HEK293 (cell line): ENCODE measurements around the gene DDX41.

Experiments used
- CTCF ChIA-PET: fragments of 350-600 bp; formaldehyde crosslinking; extraction: SDS; loops from one replicate; lab custom pipeline; 2021; ENCODE audit warnings: antibody characterized with exemption; lab: Yijun Ruan, JAX
- POLR2A ChIA-PET: fragments of 300-600 bp; formaldehyde crosslinking; extraction: SDS; loops from one replicate; lab custom pipeline; 2020; ENCODE audit warnings: antibody characterized with exemption, inconsistent platforms; lab: Yijun Ruan, JAX
- H3K27ac ChIP-seq: fragments of 200-500 bp; sonication (Bioruptor generic); 2 replicates; pipeline ENCODE4 v1.5.1; 2014; ENCODE audit warnings: low read depth, low read length, control low read depth, inconsistent platforms; ENCODE audit errors: extremely low read depth
- H3K36me3 ChIP-seq, 2 experiments: fragments of 200-500 bp in 1 of 2; sonication (Bioruptor generic) in 1 of 2; 1 replicate in 1 of 2; 2 replicates in 1 of 2; pipeline ENCODE4 v1.5.1; 2014 to 2017; ENCODE audit warnings: inconsistent platforms in 2 of 2, low read length in 2 of 2; ENCODE audit not compliant: control insufficient read depth in 2 of 2, insufficient read depth in 1 of 2
- H3K4me1 ChIP-seq: fragments of 200-500 bp; sonication (Bioruptor generic); 2 replicates; pipeline ENCODE4 v1.5.1; 2014; ENCODE audit warnings: mild to moderate bottlenecking, low read length, inconsistent platforms; ENCODE audit not compliant: control insufficient read depth, insufficient read depth
- H3K4me3 ChIP-seq: 2 replicates; pipeline ENCODE4 v1.5.1; 2011; ENCODE audit warnings: low read depth, mild to moderate bottlenecking, control low read depth, low read length, moderate library complexity
- H3K9me3 ChIP-seq: fragments of 200-500 bp; sonication (Bioruptor generic); 2 replicates; pipeline ENCODE4 v1.5.1; 2014; ENCODE audit warnings: low read depth, low read length, inconsistent platforms; ENCODE audit not compliant: control insufficient read depth, insufficient read depth
- FEZF1 ChIP-seq: fragments of 450-650 bp; formaldehyde crosslinking; IDR thresholded peaks from 2 replicates; pipeline ENCODE4 v1.5.1; 2016; ENCODE audit warnings: missing biosample characterization, missing genetic modification characterization
- HOXC10 ChIP-seq: sonication (generic); formaldehyde crosslinking; IDR thresholded peaks from 2 replicates; pipeline ENCODE4 v1.8.1; 2023; ENCODE audit warnings: mild to moderate bottlenecking, missing genetic modification reagents
- SETDB1 ChIP-seq: IDR thresholded peaks from one replicate; pipeline ENCODE4 v1.6.1; 2017; ENCODE audit warnings: mild to moderate bottlenecking, low read length, moderate library complexity, mixed read lengths; ENCODE audit not compliant: insufficient read length
- ZNF132 ChIP-seq: fragments of 450-650 bp; formaldehyde crosslinking; IDR thresholded peaks from 2 replicates; pipeline ENCODE4 v1.5.1; 2017; ENCODE audit warnings: missing biosample characterization, missing genetic modification characterization, borderline replicate concordance
- ZNF560 ChIP-seq: fragments of 450-650 bp; formaldehyde crosslinking; IDR thresholded peaks from 2 replicates; pipeline ENCODE4 v1.5.1; 2017; ENCODE audit warnings: missing biosample characterization, missing genetic modification characterization, borderline replicate concordance
- ZNF596 ChIP-seq: fragments of 450-650 bp; IDR thresholded peaks from 2 replicates; pipeline ENCODE4 v1.5.0; 2018; ENCODE audit warnings: missing biosample characterization, mild to moderate bottlenecking, missing genetic modification characterization, moderate library complexity
- ZNF626 ChIP-seq: fragments of 450-650 bp; sonication (Bioruptor Pico); formaldehyde crosslinking; IDR thresholded peaks from 2 replicates; pipeline ENCODE4 v1.5.1; 2018; ENCODE audit warnings: missing biosample characterization, missing genetic modification characterization, inconsistent platforms
- ZNF785 ChIP-seq: fragments of 450-650 bp; formaldehyde crosslinking; IDR thresholded peaks from 2 replicates; pipeline ENCODE4 v1.5.1; 2016; ENCODE audit warnings: missing biosample characterization, missing genetic modification characterization
- TF ChIP-seq, protein P1 (sequence below): fragments of 450-650 bp; formaldehyde crosslinking; IDR thresholded peaks from 2 replicates; pipeline ENCODE4 v1.5.1; 2016; ENCODE audit warnings: missing biosample characterization, missing genetic modification characterization
- TF ChIP-seq, protein P2 (sequence below): fragments of 450-650 bp; formaldehyde crosslinking; IDR thresholded peaks from 2 replicates; pipeline ENCODE4 v1.5.1; 2016; ENCODE audit warnings: missing biosample characterization, missing genetic modification characterization
- TF ChIP-seq, protein P3 (sequence below): fragments of 450-650 bp; formaldehyde crosslinking; IDR thresholded peaks from 2 replicates; pipeline ENCODE4 v1.5.1; 2016; ENCODE audit warnings: missing biosample characterization, missing genetic modification characterization, borderline replicate concordance
- TF ChIP-seq, protein P4 (sequence below): fragments of 450-650 bp; formaldehyde crosslinking; IDR thresholded peaks from 2 replicates; pipeline ENCODE4 v1.5.1; 2017; ENCODE audit warnings: missing biosample characterization, missing genetic modification characterization

Gene DDX41

DNA sequence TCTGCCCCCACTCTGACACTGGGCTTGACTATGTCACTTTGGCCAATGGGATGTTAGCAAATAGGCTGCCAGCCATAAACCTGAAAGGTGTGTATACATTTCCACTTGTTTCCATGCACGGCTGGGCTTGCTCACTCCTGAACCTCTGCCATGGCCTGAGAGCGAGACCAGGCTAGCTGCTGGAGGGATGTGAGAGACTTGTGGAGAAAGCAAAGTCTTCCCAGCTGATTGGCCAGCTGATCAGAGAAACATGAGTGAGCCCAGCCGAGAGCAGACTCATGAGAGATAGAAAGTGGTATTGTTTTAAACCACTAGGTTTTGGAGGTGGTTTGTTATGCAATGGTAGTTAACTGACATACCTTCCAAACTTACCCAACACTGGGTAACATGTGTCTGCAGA is 23.7 kb upstream of the DDX41 start (continued):
- TF ChIP-seq, protein P1, sequence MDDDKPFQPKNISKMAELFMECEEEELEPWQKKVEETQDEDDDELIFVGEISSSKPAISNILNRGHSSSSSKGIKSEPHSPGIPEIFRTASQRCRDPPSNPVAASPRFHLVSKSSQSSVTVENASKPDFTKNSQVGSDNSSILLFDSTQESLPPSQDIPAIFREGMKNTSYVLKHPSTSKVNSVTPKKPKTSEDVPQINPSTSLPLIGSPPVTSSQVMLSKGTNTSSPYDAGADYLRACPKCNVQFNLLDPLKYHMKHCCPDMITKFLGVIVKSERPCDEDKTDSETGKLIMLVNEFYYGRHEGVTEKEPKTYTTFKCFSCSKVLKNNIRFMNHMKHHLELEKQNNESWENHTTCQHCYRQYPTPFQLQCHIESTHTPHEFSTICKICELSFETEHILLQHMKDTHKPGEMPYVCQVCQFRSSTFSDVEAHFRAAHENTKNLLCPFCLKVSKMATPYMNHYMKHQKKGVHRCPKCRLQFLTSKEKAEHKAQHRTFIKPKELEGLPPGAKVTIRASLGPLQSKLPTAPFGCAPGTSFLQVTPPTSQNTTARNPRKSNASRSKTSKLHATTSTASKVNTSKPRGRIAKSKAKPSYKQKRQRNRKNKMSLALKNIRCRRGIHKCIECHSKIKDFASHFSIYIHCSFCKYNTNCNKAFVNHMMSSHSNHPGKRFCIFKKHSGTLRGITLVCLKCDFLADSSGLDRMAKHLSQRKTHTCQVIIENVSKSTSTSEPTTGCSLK (tag by site-specific recombination): no peak
- TF ChIP-seq, all 188 proteins: peak for 0

DNA sequence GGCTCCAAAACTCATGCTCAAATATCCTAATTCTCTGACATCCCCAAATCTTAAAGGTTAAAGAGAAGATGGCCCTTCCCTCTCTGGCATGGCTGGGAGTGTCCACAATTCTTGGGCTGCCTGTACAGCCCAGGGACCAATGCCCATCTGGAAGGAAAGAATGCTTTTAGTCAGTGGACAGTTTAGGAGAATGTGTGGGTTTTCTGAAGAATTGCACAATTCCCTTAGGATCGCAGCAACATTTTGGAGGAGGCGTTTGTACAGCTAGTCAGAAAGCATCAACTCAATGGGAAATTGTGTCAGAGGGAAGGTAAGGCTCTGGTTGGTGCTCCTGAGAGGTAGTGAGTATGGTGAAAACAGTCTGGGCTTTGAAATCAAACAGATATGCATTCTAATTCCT is 22.6 kb upstream of the DDX41 start:
- H3K36me3 ChIP-seq: peaks cover 4 to 72% of the 10 kb centered on the region in 2 experiments
- H3K4me1 ChIP-seq: no peaks in the 10 kb centered on the region

More for the DNA sequence above, 22.6 kb upstream of the DDX41 start:
- H3K27ac ChIP-seq: no peak overlapping the region
- TF ChIP-seq ZNF560 (tag by site-specific recombination): no peak
- TF ChIP-seq, protein P2, sequence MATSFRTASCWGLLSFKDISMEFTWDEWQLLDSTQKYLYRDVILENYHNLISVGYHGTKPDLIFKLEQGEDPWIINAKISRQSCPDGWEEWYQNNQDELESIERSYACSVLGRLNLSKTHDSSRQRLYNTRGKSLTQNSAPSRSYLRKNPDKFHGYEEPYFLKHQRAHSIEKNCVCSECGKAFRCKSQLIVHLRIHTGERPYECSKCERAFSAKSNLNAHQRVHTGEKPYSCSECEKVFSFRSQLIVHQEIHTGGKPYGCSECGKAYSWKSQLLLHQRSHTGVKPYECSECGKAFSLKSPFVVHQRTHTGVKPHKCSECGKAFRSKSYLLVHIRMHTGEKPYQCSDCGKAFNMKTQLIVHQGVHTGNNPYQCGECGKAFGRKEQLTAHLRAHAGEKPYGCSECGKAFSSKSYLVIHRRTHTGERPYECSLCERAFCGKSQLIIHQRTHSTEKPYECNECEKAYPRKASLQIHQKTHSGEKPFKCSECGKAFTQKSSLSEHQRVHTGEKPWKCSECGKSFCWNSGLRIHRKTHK (tag by site-specific recombination): no peak
- TF ChIP-seq, protein P3, sequence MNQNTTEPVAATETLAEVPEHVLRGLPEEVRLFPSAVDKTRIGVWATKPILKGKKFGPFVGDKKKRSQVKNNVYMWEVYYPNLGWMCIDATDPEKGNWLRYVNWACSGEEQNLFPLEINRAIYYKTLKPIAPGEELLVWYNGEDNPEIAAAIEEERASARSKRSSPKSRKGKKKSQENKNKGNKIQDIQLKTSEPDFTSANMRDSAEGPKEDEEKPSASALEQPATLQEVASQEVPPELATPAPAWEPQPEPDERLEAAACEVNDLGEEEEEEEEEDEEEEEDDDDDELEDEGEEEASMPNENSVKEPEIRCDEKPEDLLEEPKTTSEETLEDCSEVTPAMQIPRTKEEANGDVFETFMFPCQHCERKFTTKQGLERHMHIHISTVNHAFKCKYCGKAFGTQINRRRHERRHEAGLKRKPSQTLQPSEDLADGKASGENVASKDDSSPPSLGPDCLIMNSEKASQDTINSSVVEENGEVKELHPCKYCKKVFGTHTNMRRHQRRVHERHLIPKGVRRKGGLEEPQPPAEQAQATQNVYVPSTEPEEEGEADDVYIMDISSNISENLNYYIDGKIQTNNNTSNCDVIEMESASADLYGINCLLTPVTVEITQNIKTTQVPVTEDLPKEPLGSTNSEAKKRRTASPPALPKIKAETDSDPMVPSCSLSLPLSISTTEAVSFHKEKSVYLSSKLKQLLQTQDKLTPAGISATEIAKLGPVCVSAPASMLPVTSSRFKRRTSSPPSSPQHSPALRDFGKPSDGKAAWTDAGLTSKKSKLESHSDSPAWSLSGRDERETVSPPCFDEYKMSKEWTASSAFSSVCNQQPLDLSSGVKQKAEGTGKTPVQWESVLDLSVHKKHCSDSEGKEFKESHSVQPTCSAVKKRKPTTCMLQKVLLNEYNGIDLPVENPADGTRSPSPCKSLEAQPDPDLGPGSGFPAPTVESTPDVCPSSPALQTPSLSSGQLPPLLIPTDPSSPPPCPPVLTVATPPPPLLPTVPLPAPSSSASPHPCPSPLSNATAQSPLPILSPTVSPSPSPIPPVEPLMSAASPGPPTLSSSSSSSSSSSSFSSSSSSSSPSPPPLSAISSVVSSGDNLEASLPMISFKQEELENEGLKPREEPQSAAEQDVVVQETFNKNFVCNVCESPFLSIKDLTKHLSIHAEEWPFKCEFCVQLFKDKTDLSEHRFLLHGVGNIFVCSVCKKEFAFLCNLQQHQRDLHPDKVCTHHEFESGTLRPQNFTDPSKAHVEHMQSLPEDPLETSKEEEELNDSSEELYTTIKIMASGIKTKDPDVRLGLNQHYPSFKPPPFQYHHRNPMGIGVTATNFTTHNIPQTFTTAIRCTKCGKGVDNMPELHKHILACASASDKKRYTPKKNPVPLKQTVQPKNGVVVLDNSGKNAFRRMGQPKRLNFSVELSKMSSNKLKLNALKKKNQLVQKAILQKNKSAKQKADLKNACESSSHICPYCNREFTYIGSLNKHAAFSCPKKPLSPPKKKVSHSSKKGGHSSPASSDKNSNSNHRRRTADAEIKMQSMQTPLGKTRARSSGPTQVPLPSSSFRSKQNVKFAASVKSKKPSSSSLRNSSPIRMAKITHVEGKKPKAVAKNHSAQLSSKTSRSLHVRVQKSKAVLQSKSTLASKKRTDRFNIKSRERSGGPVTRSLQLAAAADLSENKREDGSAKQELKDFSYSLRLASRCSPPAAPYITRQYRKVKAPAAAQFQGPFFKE (tag by site-specific recombination): no peak
- no peak for TF ChIP-seq ZNF132
- TF ChIP-seq, protein P4, sequence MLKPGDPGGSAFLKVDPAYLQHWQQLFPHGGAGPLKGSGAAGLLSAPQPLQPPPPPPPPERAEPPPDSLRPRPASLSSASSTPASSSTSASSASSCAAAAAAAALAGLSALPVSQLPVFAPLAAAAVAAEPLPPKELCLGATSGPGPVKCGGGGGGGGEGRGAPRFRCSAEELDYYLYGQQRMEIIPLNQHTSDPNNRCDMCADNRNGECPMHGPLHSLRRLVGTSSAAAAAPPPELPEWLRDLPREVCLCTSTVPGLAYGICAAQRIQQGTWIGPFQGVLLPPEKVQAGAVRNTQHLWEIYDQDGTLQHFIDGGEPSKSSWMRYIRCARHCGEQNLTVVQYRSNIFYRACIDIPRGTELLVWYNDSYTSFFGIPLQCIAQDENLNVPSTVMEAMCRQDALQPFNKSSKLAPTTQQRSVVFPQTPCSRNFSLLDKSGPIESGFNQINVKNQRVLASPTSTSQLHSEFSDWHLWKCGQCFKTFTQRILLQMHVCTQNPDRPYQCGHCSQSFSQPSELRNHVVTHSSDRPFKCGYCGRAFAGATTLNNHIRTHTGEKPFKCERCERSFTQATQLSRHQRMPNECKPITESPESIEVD (tag by site-specific recombination): no peak
- no peak for TF ChIP-seq ZNF596
- no peak for TF ChIP-seq ZNF626 (tag by site-specific recombination)
- TF ChIP-seq SETDB1: no peak
- no peak for TF ChIP-seq ZNF785
- no peak for TF ChIP-seq HOXC10
- no peak for TF ChIP-seq FEZF1 (tag by site-specific recombination)
- TF ChIP-seq, all 188 proteins: peak for 0
- no peak overlapping the region for H3K4me3 ChIP-seq
- H3K9me3 ChIP-seq: no peaks in the 10 kb centered on the region
- ChIA-PET POLR2A (interaction anchor here (2.0 kb wide), 1 partner anchor 53 kb away, joined by 4 read pairs; the partner anchor contains the start of gene TMED9), CTCF (interaction anchor here (0.6 to 1.6 kb wide), 2 partner anchors 18 to 521 kb away, joined by 3 to 8 read pairs; no protein-coding TSS in a partner anchor)
